Erythroblast (primary cell): ENCODE data around the gene SOWAHB.

Source experiments
- GATA1 ChIP-seq: IDR thresholded peaks from 2 replicates; pipeline ENCODE4 v1.6.1; 2011; ENCODE audit warnings: low read depth, mild to moderate bottlenecking, control low read depth, low read length, moderate library complexity
- POLR2A ChIP-seq: IDR thresholded peaks from 2 replicates; pipeline ENCODE4 v1.6.1; 2011; ENCODE audit warnings: mild to moderate bottlenecking, low read length

DNA sequence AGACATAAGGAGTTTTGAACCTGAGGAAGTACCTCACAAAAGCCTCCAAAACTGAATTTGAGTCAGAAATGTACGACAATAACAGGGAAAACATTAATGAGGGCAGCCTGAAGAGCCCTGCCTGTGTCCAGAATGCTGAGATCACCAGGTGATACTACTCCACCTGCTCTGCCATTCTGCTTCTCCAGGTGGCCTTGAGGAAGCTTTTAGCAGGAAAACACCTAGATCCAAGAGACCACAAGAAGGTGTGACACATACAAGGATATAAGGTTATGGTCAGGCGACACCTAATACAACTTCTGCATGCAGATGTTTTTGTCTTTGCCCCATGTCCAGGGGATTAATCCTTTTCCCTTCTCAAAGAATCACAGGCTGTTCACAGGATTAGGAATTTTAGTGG, 15.3 kb downstream of the SOWAHB start:
- no peak for TF ChIP-seq POLR2A
- TF ChIP-seq GATA1: no peak
